ENCODE data around the gene GOLT1B. TPM values are rescaled to one million over a fixed set of nuclear protein-coding genes. Genes with fewer than 3 reads are reported as not detected.
A peak's percentile ranks its signal among the peaks of the same experiment; 100 is the strongest.
"Not testable (repeated sequence)": the region's sequence is repeated elsewhere in the genome, so short reads cannot be mapped to it uniquely, and the experiment has no call there.

Gene GOLT1B
- polyA plus RNA-seq (2011; rRNA removed) (64.8 and 78.0 TPM in 2 replicates), polyA minus RNA-seq (2011; rRNA and poly(A)+ RNA removed) (27.8 and 49.6 TPM in 2 replicates)

GRCh38 chr12:21501258-21502163 lies at the start of gene GOLT1B, which contains the start of gene RECQL:
GOLT1B (plus strand) TSS chr12:21501789; CDS start chr12:21501924, 135 bp downstream.
RECQL (minus strand) TSS chr12:21501635; CDS start chr12:21499570, 2,065 bp downstream.
- Histone ChIP-seq H3K27ac (ENCODE audit: low read depth, low read length) (peak within 1 kb of the TSS; percentile 98), H3K27me3 (ENCODE audit: control insufficient read depth, insufficient read depth, low read length) (no peaks in the 10 kb centered on the region), H3K9me3 (ENCODE audit: control insufficient read depth, insufficient read depth, low read length) (no peaks in the 10 kb centered on the region; the same call in 1 of the 2 replicates), H3K4me3 (ENCODE audit: low read depth, low read length) (peak within 1 kb of the TSS; percentile 89)
- TF ChIP-seq CTCF (IDR thresholded peaks at IDR 0.05; ENCODE audit: low read depth, low read length): no peak
- ChIA-PET POLR2A (interaction anchor here (0.8 to 2.4 kb wide), 5 partner anchors 10 to 179 kb away, joined by 6 to 15 read pairs (median 8); partner anchors contain the start of genes LDHB and PYROXD1), CTCF (interaction anchor here (2.0 kb wide), 1 partner anchor 9 kb away, joined by 4 read pairs; no protein-coding TSS in a partner anchor)
- peak; percentile 96 for DNase-seq (ENCODE audit: low read depth, low spot score)

GRCh38 chr12:21453312-21453852 lies 48.2 kb upstream of the GOLT1B start:
- Histone ChIP-seq H3K4me3 (ENCODE audit: low read depth, low read length) (no peak overlapping the region), H3K27me3 (ENCODE audit: control insufficient read depth, insufficient read depth, low read length) (no peaks in the 10 kb centered on the region), H3K9me3 (ENCODE audit: control insufficient read depth, insufficient read depth, low read length) (no peaks in the 10 kb centered on the region), H3K27ac (ENCODE audit: low read depth, low read length) (no peak overlapping the region)
- no peak for TF ChIP-seq CTCF (IDR thresholded peaks at IDR 0.05; ENCODE audit: low read depth, low read length)
- DNase-seq (ENCODE audit: low read depth, low spot score): no peak
- ChIA-PET CTCF (no interaction called here), POLR2A (no interaction called here)

GRCh38 chr12:21456291-21456780 lies 45.3 kb upstream of the GOLT1B start:
- no peak for DNase-seq (ENCODE audit: low read depth, low spot score)
- no peak overlapping the region for H3K4me3 ChIP-seq (ENCODE audit: low read depth, low read length)
- ChIA-PET POLR2A (no interaction called here), CTCF (no interaction called here)
- H3K27me3 ChIP-seq (ENCODE audit: control insufficient read depth, insufficient read depth, low read length): no peaks in the 10 kb centered on the region
- TF ChIP-seq CTCF (IDR thresholded peaks at IDR 0.05; ENCODE audit: low read depth, low read length): no peak
- H3K9me3 ChIP-seq (ENCODE audit: control insufficient read depth, insufficient read depth, low read length): no peaks in the 10 kb centered on the region
- no peak overlapping the region for H3K27ac ChIP-seq (ENCODE audit: low read depth, low read length)

- CTCF ChIA-PET: no interaction called here
- POLR2A ChIA-PET: no interaction called here
Observed at GRCh38 chr12:21459474-21459873, 42.1 kb upstream of the GOLT1B start.

GRCh38 chr12:21467334-21467733 lies 34.3 kb upstream of the GOLT1B start:
- H3K4me3 ChIP-seq (ENCODE audit: low read depth, low read length); CTCF ChIA-PET; DNase-seq (ENCODE audit: low read depth, low spot score); H3K9me3 ChIP-seq (ENCODE audit: control insufficient read depth, insufficient read depth, low read length); H3K27ac ChIP-seq (ENCODE audit: low read depth, low read length); H3K27me3 ChIP-seq (ENCODE audit: control insufficient read depth, insufficient read depth, low read length); POLR2A ChIA-PET: not testable (repeated sequence)

More at GRCh38 chr12:21459474-21459873, 42.1 kb upstream of the GOLT1B start:
- Histone ChIP-seq H3K27me3 (ENCODE audit: control insufficient read depth, insufficient read depth, low read length) (no peaks in the 10 kb centered on the region), H3K9me3 (ENCODE audit: control insufficient read depth, insufficient read depth, low read length) (no peaks in the 10 kb centered on the region), H3K4me3 (ENCODE audit: low read depth, low read length) (no peak overlapping the region), H3K27ac (ENCODE audit: low read depth, low read length) (no peak overlapping the region)
- TF ChIP-seq CTCF (IDR thresholded peaks at IDR 0.05; ENCODE audit: low read depth, low read length): no peak
- no peak for DNase-seq (ENCODE audit: low read depth, low spot score)
